Glutamatergic neuron (in vitro differentiated cells): Measurements from ENCODE around the gene SARDH. TPM values are rescaled to one million over a fixed set of nuclear protein-coding genes. Genes with fewer than 3 reads are reported as not detected.

Experiments used
- DNase-seq: peaks from one replicate; pipeline ENCODE4 v3.0.0; 2022
- H3K27ac Mint-ChIP-seq: one replicate; pipeline ENCODE4 v1.8.0; 2020; ENCODE audit warnings: mild to moderate bottlenecking, mixed read lengths, inconsistent platforms; ENCODE audit not compliant: unreplicated experiment
- H3K27me3 Mint-ChIP-seq: one replicate; pipeline ENCODE4 v1.8.0; 2020; ENCODE audit warnings: mild to moderate bottlenecking, moderate library complexity, mixed read lengths, inconsistent platforms; ENCODE audit not compliant: unreplicated experiment
- H3K36me3 Mint-ChIP-seq: one replicate; pipeline ENCODE4 v1.8.0; 2020; ENCODE audit warnings: mild to moderate bottlenecking, mixed read lengths, inconsistent platforms; ENCODE audit not compliant: unreplicated experiment
- H3K4me1 Mint-ChIP-seq: one replicate; pipeline ENCODE4 v1.8.0; 2020; ENCODE audit warnings: mild to moderate bottlenecking, low read depth, mixed read lengths, inconsistent platforms; ENCODE audit not compliant: unreplicated experiment
- H3K4me3 Mint-ChIP-seq: one replicate; pipeline ENCODE4 v1.8.0; 2020; ENCODE audit warnings: mild to moderate bottlenecking, mixed read lengths, inconsistent platforms; ENCODE audit not compliant: unreplicated experiment
- H3K9me3 Mint-ChIP-seq: one replicate; pipeline ENCODE4 v1.8.0; 2020; ENCODE audit warnings: mild to moderate bottlenecking, moderate library complexity, mixed read lengths, inconsistent platforms; ENCODE audit not compliant: unreplicated experiment
- CTCF ChIP-seq: fragments of 200-600 bp; sonication (generic); IDR thresholded peaks from one replicate; pipeline ENCODE4 v1.5.0; 2021; ENCODE audit not compliant: partially characterized antibody, unreplicated experiment
- total RNA-seq: library from RNA; stranded (reverse); fragmentation: NEBNext Ultra II Directional; extraction: Animal tissue kit (Norgen Biotek cat#: 25700); gene quantifications from one replicate; pipeline ENCODE4 v1.2.1, GENCODE V29; 2021; ENCODE audit not compliant: unreplicated experiment

SARDH gene
- total RNA-seq, 1 donor from 2014 or later: 2.0 TPM

- H3K27ac Mint-ChIP-seq: no peak overlapping the region
- H3K36me3 Mint-ChIP-seq: peaks cover 6% of the 10 kb centered on the region
- TF ChIP-seq CTCF: no peak
- H3K4me1 Mint-ChIP-seq: no peaks in the 10 kb centered on the region
- H3K9me3 Mint-ChIP-seq: peaks cover 6% of the 10 kb centered on the region
- H3K4me3 Mint-ChIP-seq: no peak overlapping the region
- H3K27me3 Mint-ChIP-seq: peaks cover 3% of the 10 kb centered on the region
- DNase-seq: no peak
Measured at GRCh38 chr9:133742251-133742650, 4.1 kb upstream of the SARDH start.

- Mint-ChIP-seq H3K4me3 (no peak overlapping the region), H3K27ac (no peak overlapping the region), H3K27me3 (peaks cover 3% of the 10 kb centered on the region), H3K9me3 (peaks cover 5% of the 10 kb centered on the region), H3K36me3 (peaks cover 6% of the 10 kb centered on the region), H3K4me1 (no peaks in the 10 kb centered on the region)
- TF ChIP-seq CTCF: no peak
- no peak for DNase-seq
Measured at GRCh38 chr9:133741716-133742115, 3.6 kb upstream of the SARDH start.

- no peak for TF ChIP-seq CTCF
- Mint-ChIP-seq H3K4me3 (no peak overlapping the region), H3K4me1 (peaks cover 3% of the 10 kb centered on the region), H3K9me3 (peaks cover 6% of the 10 kb centered on the region), H3K27ac (no peak overlapping the region), H3K36me3 (peaks cover 6% of the 10 kb centered on the region), H3K27me3 (peaks cover 7% of the 10 kb centered on the region)
- DNase-seq: no peak
Measured at GRCh38 chr9:133740911-133741310, 2.8 kb upstream of the SARDH start.

GRCh38 chr9:133739408-133740280 lies 1.5 kb upstream of the SARDH start:
- Mint-ChIP-seq H3K4me1 (peaks cover 9% of the 10 kb centered on the region), H3K4me3 (no peak overlapping the region), H3K36me3 (peaks cover 6% of the 10 kb centered on the region), H3K9me3 (peaks cover 3% of the 10 kb centered on the region), H3K27me3 (peaks cover 7% of the 10 kb centered on the region), H3K27ac (no peak overlapping the region)
- no peak for DNase-seq
- no peak for TF ChIP-seq CTCF

GRCh38 chr9:133738640-133739225 lies 581 bp upstream of the SARDH start:
- peaks cover 10% of the 10 kb centered on the region for H3K27me3 Mint-ChIP-seq
- no peak for DNase-seq
- peaks cover 12% of the 10 kb centered on the region for H3K4me1 Mint-ChIP-seq
- no peak overlapping the region for H3K27ac Mint-ChIP-seq
- no peak overlapping the region for H3K4me3 Mint-ChIP-seq
- peaks cover 3% of the 10 kb centered on the region for H3K9me3 Mint-ChIP-seq
- no peak for TF ChIP-seq CTCF
- no peaks in the 10 kb centered on the region for H3K36me3 Mint-ChIP-seq
